ENCODE results near the gene RANBP17. TPM values are rescaled to one million over a fixed set of nuclear protein-coding genes. Genes with fewer than 3 reads are reported as not detected.

RANBP17 gene
- total and polyA plus RNA-seq, 9 of the 15 experiments (the other 6 are each of a cell fraction or from before 2014, with no cell fraction given) = not detected

DNA sequence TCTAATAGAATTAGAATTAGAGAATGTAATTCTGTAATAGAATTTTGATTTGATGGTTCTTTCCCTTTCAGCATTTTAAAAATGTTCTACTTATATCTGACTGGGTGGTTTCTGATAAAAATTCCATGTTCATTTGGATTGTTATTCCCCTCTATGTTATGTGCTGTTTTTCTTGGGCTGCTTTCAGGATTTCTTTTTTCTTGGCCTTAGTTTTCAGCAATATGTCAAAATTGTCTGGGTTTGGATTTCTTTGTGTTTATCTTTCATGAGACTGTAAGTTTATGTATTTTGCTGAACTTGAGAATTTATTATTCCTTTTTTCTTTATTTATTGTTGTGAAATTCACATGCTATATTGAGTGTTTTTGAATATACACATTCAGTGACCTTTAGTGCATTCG, 189.1 kb downstream of the RANBP17 start:
- ATAC-seq = no peak

More for the DNA sequence above, 189.1 kb downstream of the RANBP17 start:
- no peaks in the 10 kb centered on the region for H3K36me3 ChIP-seq (ENCODE audit: control insufficient read depth, insufficient read depth, low read length)
- H3K4me1 ChIP-seq (replicated peaks in 1 of 2; ENCODE audit: control insufficient read depth in 2 of 2, insufficient read depth in 2 of 2, low read length in 2 of 2) = no peaks in the 10 kb centered on the region
- in situ Hi-C loops (cut with MboI) (no loop called here), intact Hi-C loops (cut with micrococcal nuclease) (no loop called here)
- no peaks in the 10 kb centered on the region for H3K79me2 ChIP-seq (ENCODE audit: control insufficient read depth, insufficient read depth, low read length)
- FAIRE-seq (no peak), DNase-seq (ENCODE audit: extremely low read depth in 1 of 4, low spot score in 3 of 4) (no peak)
- H3K9ac ChIP-seq (ENCODE audit: insufficient read depth in 1 of 2, low read depth in 2 of 2, low read length in 2 of 2) = no peak overlapping the region
- H3K4me3 ChIP-seq = no peak overlapping the region
- no peaks in the 10 kb centered on the region for H4K20me1 ChIP-seq (replicated peaks; ENCODE audit: control insufficient read depth, insufficient read depth, low read length)
- ChIA-PET POLR2A (no interaction called here), CTCF (ENCODE audit: low intra/inter-chr PET ratio) (no interaction called here)
- no peak overlapping the region for H3K27ac ChIP-seq (ENCODE audit: extremely low read depth, low read depth, low read length)
- H3K4me2 ChIP-seq (ENCODE audit: insufficient read depth, low read length) = no peak overlapping the region
- 0% methylated on average over 1 of the region's 1 CpG for WGBS (ENCODE audit: insufficient coverage, low coverage, missing lambda C conversion rate)
- no TSS peak for BruUV-seq (replicated peaks)
- no peak for TF ChIP-seq CSDE1 (IDR thresholded peaks at IDR 0.05)
- no peak for TF ChIP-seq GABPB2 (CRISPR knock-in tag; conservative IDR thresholded peaks at IDR 0.05)
- TF ChIP-seq, protein P1, sequence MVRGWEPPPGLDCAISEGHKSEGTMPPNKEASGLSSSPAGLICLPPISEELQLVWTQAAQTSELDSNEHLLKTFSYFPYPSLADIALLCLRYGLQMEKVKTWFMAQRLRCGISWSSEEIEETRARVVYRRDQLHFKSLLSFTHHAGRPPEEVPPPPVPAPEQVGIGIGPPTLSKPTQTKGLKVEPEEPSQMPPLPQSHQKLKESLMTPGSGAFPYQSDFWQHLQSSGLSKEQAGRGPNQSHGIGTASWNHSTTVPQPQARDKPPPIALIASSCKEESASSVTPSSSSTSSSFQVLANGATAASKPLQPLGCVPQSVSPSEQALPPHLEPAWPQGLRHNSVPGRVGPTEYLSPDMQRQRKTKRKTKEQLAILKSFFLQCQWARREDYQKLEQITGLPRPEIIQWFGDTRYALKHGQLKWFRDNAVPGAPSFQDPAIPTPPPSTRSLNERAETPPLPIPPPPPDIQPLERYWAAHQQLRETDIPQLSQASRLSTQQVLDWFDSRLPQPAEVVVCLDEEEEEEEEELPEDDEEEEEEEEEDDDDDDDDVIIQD (CRISPR knock-in tag; IDR thresholded peaks at IDR 0.05) = no peak
- TF ChIP-seq, protein P2, sequence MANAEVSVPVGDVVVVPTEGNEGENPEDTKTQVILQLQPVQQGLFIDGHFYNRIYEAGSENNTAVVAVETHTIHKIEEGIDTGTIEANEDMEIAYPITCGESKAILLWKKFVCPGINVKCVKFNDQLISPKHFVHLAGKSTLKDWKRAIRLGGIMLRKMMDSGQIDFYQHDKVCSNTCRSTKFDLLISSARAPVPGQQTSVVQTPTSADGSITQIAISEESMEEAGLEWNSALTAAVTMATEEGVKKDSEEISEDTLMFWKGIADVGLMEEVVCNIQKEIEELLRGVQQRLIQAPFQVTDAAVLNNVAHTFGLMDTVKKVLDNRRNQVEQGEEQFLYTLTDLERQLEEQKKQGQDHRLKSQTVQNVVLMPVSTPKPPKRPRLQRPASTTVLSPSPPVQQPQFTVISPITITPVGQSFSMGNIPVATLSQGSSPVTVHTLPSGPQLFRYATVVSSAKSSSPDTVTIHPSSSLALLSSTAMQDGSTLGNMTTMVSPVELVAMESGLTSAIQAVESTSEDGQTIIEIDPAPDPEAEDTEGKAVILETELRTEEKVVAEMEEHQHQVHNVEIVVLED (CRISPR knock-in tag; IDR thresholded peaks at IDR 0.05) = no peak
- TF ChIP-seq MCM2 (IDR thresholded peaks at IDR 0.05; ENCODE audit: low read depth) = no peak
- TF ChIP-seq HDAC3 (IDR thresholded peaks at IDR 0.05; ENCODE audit: borderline replicate concordance, partially characterized antibody) = no peak
- no peak for TF ChIP-seq ZNF311 (CRISPR knock-in tag; IDR thresholded peaks at IDR 0.05)
- no peak for TF ChIP-seq NFRKB (IDR thresholded peaks at IDR 0.05; ENCODE audit: low read depth)
- no peak for TF ChIP-seq MYC (IDR thresholded peaks at IDR 0.05; ENCODE audit: low read depth, low read length)
- TF ChIP-seq MYC (CRISPR knock-in tag; IDR thresholded peaks at IDR 0.05; ENCODE audit: borderline replicate concordance, low read depth) = no peak
- no peak for TF ChIP-seq SP2 (IDR thresholded peaks at IDR 0.05; ENCODE audit: extremely low read depth, low read depth, low read length, poor library complexity, severe bottlenecking)
- no peak for TF ChIP-seq SRSF3 (IDR thresholded peaks at IDR 0.05; ENCODE audit: insufficient read depth, low read length)
- TF ChIP-seq NBN (IDR thresholded peaks at IDR 0.05; ENCODE audit: low read depth) = no peak
- no peak for TF ChIP-seq FOXJ3 (CRISPR knock-in tag; IDR thresholded peaks at IDR 0.05)
- TF ChIP-seq ZNF707 (CRISPR knock-in tag; conservative IDR thresholded peaks at IDR 0.05) = no peak
- TF ChIP-seq U2AF2 (optimal IDR thresholded peaks at IDR 0.05; ENCODE audit: low read depth, low read length) = no peak
- no peak for TF ChIP-seq ZFP36 (IDR thresholded peaks at IDR 0.05; ENCODE audit: low read depth, low read length, partially characterized antibody)
- no peak for TF ChIP-seq DDX20 (tag; IDR thresholded peaks at IDR 0.05; ENCODE audit: low read depth)
- H3K27me3 ChIP-seq (ENCODE audit: control insufficient read depth in 2 of 2, insufficient read depth in 2 of 2, low read length in 2 of 2) = no peaks in the 10 kb centered on the region
- H3K9me1 ChIP-seq (ENCODE audit: control insufficient read depth, insufficient read depth, low read length) = no peaks in the 10 kb centered on the region
- H3K9me3 ChIP-seq (replicated peaks; ENCODE audit: control insufficient read depth, insufficient read depth, low read depth, low read length) = no peaks in the 10 kb centered on the region
- no peak overlapping the region for H2AFZ ChIP-seq (ENCODE audit: low read depth, low read length)

All from K562 (cell line).